GM18499 (cell line): ENCODE results near the gene PANK1.
A peak's percentile ranks its signal among the peaks of the same experiment; 100 is the strongest.

ENCODE experiments used
- ATAC-seq: cut with Tn5 transposase; IDR thresholded peaks from one replicate; pipeline ENCODE4 v1.9.1; 2021; ENCODE audit warnings: moderate number of reproducible peaks; ENCODE audit not compliant: insufficient read depth, unreplicated experiment

Gene PANK1

GRCh38 chr10:89652806-89653370 lies 7.8 kb upstream of the PANK1 start:
- no peak for ATAC-seq

GRCh38 chr10:89651916-89652573 lies 7.0 kb upstream of the PANK1 start:
- peak; percentile 45 for ATAC-seq

GRCh38 chr10:89651205-89651915 lies 6.3 kb upstream of the PANK1 start:
- no peak for ATAC-seq

GRCh38 chr10:89649051-89649450 lies 4.0 kb upstream of the PANK1 start:
- ATAC-seq: no peak

GRCh38 chr10:89648074-89648473 lies 3.0 kb upstream of the PANK1 start:
- no peak for ATAC-seq

GRCh38 chr10:89646889-89647657 lies 2.0 kb upstream of the PANK1 start:
- ATAC-seq: no peak

- no peak for ATAC-seq
These were observed 715 bp upstream of the PANK1 start for GRCh38 chr10:89645742-89646172.

- ATAC-seq: peak; percentile 10
These were observed 413 bp downstream of the PANK1 start for GRCh38 chr10:89644691-89644966.

GRCh38 chr10:89643812-89644690 lies 991 bp downstream of the PANK1 start:
- ATAC-seq: peak; percentile 85

- no peak for ATAC-seq
These were observed 1.6 kb downstream of the PANK1 start for GRCh38 chr10:89643431-89643811.

- no peak for ATAC-seq
These were observed 2.8 kb downstream of the PANK1 start for GRCh38 chr10:89642193-89642592.

GRCh38 chr10:89640241-89640640 lies 4.8 kb downstream of the PANK1 start:
- no peak for ATAC-seq

- no peak for ATAC-seq
These were observed 5.7 kb downstream of the PANK1 start for GRCh38 chr10:89639326-89639725.

- no peak for ATAC-seq
These were observed 7.9 kb downstream of the PANK1 start for GRCh38 chr10:89637113-89637512.

- ATAC-seq: no peak
These were observed 10.4 kb downstream of the PANK1 start for GRCh38 chr10:89634637-89635036.

GRCh38 chr10:89633484-89633883 lies 11.6 kb downstream of the PANK1 start:
- ATAC-seq: no peak

- no peak for ATAC-seq
These were observed 12.2 kb downstream of the PANK1 start for GRCh38 chr10:89632824-89633223.

GRCh38 chr10:89627830-89628229 lies 17.2 kb downstream of the PANK1 start:
- ATAC-seq: no peak

- no peak for ATAC-seq
These were observed 19.8 kb downstream of the PANK1 start for GRCh38 chr10:89625041-89625765.

- no peak for ATAC-seq
These were observed 21.0 kb downstream of the PANK1 start for GRCh38 chr10:89624020-89624419.
